Activated T-helper 1 cell treated with Interleukin-2 at 50 U/mL for 16 hours (primary cell): ENCODE measurements around the gene GPR146.
"Not testable (repeated sequence)": the region's sequence is repeated elsewhere in the genome, so short reads cannot be mapped to it uniquely, and the experiment has no call there.

Experiments
- DNase-seq: peaks from one replicate; pipeline ENCODE4 v3.0.0-alpha.2; 2020; ENCODE audit warnings: low read depth

The GPR146 gene, protein sequence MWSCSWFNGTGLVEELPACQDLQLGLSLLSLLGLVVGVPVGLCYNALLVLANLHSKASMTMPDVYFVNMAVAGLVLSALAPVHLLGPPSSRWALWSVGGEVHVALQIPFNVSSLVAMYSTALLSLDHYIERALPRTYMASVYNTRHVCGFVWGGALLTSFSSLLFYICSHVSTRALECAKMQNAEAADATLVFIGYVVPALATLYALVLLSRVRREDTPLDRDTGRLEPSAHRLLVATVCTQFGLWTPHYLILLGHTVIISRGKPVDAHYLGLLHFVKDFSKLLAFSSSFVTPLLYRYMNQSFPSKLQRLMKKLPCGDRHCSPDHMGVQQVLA

DNA sequence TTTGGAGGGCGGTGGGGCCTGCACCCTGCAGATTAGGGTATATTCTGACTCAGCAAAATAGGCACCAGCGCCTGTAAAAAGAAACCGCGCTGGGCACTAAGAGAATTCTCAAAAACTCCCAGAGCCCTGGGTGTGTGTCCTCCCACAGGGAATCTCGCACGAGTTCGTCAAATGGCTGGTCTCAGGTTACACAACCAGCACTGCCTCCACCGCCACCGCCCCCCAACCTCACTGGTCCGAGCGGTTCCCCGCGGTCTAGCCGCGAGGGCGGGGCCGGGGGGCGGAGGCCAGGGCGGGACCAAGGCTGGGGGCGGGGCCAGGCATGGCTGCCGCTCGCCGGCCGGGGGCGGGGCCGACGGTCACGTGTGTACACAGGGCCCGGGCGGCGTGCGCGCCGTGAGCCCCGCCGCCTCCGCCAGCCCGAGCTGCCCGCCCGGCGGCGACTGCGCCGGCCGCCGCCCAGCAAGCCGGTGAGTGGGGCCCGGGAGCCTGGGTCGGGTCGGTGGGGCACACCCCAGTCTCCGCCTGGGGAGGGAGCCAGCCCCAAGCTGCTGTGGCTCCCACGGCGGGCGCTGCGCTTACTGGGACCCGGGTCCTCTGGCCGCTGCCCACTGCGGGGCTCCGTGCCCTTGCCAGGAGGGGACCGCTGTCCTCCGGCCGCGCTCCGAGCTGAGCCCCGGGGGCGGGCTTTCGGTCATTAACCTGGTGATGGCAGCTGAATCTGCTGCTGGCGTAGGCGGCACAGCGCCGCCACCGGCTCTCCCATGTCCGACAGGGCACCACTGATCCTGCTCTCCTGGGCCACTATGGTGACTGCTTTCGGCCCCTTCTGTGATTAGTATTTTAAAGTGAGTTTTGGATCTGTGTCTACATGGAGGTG is at the start of gene GPR146:
GPR146 (plus strand) TSS at position 358 of the 880 bp plus-strand sequence. CDS start 12,970 bp downstream, outside the sequence.
- DNase-seq = peak; percentile 89

DNA sequence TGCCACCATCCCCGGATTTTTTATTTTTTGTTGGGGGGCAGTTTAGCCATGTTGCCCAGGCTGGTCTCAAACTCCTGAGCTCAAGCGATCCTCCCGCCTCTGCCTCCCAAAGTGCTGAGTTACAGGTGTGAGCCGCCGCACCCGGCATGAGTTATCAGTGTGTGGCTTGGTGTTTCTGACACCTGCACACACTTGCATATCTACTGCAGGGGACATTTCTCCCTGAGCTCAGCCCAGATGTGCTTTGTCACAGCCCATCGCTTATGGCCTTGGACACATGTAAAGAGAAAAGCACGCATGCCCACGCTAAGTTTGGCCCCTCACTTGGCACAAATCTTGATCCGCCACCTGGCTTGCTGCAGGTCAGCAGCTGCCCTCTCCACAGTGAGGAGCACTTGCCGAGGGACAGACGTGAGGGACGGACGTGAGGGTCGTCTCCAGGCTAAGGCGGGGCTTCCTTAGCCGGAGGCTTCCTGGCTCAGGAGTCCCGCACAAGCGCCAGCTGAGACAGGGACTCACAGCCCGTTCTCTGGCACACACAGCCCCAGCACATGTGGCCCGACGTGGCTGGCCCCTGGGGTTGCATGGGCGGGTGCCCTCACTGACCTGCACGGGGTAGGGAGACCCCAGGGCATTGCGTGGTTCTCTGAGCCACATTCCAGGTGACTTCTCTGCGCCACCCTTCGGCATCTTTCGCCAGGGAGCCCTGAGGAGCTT is 49.6 kb upstream of the GPR146 start:
- DNase-seq = no peak

DNA sequence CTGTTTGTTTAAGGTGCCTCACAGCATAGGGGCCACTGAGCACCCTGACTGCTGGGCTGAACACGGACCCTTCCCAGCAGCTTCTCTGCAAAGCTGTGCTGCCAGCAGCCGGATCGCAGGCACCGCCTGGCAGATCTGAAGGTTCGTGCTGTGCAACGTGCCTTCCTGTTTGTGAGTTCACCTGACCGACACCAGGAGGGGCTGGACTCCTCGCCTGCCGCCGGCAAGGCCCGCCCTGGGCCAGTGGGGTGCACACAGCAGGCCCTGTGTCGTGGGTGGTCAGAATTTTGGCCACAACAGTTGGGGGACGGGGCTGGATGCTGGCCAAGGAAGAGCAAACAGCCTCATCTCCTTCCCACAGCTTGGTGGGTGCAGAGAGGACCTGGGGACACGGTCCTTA is 48.8 kb upstream of the GPR146 start:
- no peak for DNase-seq

DNA sequence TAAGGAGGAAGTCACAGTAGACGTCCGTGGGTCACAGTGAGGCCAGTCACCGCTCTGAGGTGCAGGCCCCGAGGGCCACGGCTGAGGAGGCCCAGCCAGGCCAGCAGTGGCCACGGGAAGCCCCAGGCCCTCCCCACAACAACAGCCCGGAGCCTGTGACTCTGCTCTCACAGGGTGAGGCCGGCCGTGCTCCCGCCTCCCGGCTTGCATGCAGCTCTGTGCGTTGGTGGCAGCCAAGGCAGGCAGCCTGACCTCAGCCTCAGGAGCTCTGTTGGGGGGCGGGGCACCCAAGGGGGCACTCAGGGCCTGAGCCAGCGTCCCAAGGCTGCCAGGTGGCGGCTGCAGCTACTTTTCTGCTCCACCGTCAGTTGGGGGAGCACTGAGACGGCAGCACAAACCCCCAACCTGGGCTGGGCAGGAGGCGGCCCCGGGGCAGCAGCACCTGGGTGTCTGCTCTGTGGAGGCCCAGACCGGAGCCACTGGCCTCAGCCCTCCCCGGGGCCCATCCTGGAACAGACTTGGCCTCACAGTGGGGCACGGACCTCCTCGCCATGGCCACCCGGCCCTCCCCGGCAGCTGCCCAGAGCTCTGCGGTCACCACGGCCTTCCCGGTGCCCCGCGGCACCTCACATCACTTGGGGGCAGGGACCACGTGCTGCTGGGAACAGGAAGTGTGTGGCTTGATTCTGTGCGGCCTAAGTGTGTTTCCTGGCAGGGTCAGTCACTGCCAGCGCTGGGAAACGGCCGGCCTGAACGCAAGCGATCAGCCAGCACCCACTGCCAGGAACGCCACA is 48.1 kb upstream of the GPR146 start:
- DNase-seq = no peak

DNA sequence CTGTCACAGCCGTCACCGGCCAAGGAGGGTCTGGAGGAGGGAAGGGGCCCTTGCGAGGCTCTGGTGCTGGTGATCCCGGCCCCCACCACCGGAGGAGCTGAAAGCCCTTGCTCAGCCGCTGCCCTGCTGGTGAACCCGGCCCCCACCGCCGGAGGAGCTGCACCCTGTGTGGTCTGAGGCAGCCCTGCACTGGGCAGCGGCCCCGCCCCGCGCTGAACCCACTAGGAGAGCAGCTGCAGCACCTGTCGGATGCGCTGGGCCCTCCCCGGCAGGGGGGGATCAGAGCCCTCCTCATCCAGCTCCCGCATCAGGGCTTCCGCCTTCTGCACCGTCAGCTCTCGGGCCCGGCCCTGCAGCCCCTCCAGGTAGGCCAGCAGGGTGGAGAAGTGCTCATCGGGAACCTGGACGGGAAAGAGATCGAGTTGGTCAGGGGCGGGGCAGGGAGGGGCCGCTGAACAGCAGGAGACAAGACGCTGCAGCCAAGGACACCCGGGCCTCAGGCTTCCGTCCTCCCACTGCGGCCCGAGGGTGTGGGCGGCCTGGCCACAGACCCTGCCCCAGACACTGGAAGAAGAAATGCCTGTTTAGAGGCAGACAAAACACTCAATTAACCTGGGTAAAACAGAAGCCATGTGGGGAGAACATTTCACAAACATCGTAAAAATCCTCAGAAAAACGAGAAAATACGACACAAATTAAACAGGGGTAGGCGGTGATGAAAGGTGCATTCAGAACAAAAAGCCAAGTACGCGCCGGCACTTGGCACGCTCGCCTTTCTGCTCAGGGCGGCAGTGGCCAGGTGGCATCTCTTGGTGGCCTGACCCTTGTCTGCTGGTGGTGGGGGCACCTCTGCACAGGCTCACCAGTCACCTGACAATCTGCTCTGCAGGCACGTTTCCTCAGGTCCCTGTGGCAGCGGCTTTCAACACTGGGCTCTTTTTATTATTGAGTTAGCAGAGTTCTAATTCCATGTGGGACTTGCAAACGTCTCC is 46.6 kb upstream of the GPR146 start:
- DNase-seq = no peak

DNA sequence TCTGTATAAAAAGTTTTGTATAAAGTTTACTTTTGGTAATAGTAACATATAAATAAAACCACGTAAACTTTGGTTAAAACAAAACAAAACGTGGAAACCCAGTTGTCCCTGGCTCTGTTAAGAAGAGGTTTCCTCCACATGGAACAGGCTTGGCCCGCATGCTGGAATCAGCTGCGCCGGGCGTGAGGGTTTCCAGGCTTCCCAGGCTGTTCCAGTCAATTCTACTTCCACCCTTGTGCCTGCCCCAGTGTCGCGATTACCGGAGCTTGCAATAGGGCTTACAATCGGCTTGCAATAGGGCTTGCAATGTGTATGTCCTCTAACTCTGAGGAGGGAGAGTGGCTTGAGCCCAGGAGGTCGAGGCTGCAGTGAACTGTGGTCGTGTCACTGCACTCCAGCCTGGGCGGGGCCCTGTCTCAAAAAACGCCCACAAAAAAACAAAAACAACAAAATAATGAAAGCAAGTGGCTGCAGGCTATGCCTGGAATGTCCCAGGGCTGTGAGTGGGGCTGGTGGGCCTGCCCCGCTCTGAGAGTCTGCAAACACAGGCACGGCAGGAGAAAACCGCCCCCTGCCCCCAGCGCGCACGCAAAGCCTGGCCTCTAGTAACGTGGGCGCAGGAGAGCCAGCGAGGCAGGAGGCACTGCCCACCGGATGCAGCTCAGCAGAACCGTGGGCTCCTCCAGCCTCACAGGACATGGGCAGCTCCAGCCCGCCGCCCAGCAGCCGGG is 45.0 kb upstream of the GPR146 start:
- DNase-seq = no peak

DNA sequence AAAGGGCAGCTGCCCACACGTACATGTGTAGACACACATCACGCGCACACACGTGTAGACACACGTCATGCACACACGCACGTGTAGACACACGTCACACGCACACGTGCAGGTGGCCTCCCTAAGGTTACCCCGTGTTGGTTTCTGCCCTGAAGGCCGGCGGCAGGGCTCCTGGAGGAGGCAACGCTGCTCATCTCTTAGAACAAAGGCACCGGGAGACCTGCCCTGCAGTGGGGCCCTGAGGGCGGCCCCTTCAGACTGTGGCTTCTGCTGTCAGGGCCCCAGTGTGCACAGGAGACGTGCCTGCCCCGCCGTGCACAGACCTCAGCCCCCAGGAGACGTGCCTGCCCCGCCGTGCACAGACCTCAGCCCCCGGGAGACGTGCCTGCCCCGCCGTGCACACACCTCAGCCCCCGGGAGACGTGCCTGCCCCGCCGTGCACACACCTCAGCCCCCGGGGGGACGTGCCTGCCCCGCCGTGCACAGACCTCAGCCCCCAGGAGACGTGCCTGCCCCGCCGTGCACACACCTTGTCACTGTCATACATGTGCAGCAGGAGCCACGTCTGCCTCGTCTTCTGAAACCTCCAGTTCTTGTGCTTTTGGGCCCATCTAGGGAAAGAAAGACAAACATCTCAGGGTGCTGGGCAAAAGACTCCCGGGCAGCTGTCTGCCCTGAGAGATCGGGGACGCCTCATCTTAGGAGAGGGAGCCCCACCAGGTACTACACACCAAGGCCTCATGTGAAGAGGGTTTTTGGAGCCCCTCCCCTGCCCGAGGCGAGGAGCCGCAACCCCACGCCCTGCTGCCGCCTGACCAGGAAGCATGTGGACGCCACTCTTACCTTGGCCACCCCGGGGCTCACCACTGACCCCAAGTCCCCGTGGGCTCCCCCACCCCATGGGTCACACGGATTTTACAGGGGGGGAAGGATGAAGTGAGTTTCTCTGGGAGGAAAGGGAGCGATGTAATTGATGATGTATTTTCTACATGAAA is 44.1 kb upstream of the GPR146 start:
- no peak for DNase-seq

DNA sequence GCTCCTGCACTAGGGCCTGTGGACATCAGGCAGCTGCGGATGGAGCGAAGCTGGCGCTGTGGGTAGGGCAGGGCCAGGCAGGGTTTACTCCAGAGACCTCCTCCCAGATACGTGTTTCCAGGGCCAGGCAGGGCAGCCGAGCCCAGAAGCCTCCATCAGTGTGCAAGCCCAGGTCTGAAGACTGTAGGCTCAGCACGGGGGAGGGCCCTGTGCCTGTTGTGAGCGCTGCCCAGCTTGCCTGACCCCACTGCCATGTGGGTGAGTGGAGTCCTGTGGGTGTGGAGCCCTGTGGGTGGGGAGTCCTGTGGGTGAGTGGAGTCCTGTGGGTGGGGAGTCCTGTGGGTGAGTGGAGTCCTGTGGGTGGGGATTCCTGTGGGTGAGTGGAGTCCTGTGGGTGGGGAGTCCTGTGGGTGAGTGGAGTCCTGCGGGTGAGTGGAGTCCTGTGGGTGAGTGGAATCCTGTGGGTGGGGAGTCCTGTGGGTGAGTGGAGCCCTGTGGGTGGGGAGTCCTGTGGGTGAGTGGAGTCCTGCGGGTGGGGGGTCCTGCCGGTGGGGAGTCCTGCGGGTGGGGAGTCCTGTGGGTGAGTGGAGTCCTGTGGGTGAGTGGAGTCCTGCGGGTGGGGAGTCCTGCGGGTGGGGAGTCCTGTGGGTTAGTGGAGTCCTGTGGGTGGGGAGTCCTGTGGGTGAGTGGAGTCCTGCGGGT is 43.1 kb upstream of the GPR146 start:
- DNase-seq = not testable (repeated sequence)

DNA sequence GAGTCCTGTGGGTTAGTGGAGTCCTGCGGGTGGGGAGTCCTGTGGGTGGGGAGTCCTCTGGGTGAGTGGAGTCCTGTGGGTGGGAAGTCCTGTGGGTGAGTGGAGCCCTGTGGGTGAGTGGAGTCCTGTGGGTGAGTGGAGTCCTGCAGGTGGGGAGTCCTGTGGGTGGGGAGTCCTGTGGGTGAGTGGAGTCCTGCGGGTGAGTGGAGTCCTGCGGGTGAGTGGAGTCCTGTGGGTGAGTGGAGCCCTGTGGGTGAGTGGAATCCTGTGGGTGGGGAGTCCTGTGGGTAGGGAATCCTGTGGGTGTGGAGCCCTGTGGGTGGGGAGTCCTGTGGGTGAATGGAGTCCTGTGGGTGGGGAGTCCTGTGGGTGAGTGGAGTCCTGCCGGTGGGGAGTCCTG is 42.3 kb upstream of the GPR146 start:
- not testable (repeated sequence) for DNase-seq

DNA sequence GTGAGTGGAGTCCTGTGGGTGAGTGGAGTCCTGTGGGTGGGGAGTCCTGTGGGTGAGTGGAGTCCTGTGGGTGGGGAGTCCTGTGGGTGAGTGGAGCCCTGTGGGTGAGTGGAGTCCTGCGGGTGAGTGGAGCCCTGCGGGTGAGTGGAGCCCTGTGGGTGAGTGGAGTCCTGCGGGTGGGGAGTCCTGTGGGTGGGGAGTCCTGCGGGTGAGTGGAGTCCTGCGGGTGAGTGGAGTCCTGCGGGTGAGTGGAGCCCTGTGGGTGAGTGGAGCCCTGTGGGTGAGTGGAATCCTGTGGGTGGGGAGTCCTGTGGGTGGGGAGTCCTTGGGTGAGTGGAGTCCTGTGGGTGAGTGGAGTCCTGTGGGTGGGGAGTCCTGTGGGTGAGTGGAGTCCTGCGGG is 41.9 kb upstream of the GPR146 start:
- not testable (repeated sequence) for DNase-seq

DNA sequence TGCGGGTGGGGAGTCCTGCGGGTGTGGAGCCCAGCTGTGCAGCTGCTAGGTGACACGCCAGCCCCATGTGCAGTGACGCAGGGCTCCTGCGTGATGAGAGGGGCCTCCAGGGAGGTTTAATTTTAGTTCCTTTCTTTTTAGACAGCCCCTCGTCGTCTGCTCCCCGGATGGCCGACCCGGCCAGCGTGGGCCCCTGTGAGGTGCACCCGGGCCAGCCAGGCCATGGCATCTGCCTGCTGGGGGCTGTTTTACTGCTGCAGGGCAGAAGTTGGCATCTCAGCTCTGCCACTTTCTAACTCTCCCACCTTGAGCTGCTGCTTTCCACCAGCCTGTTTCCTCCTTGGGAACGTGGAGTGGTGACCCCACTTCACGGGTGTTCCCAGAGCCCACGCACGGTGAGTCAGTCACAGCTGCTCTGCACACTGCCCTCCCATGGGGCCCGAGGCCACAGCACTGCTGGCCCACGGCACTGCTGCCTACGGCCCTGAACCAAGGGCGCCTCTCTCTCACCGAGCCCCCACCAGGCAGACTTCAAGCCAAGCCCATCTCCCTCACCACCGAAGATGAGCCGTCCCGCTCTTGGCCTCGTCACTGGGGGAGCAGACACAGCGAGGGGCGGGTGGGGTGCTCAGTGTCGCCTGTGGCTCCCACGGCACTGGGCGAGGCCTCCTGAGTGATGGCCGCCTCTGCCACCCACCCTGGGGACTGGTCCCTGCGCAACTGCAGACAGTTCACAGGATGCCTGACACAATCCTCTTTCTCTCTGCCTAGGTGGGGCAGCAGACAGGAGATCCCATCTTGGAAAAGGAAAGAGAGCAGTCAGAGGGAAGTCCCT is 40.1 kb upstream of the GPR146 start:
- no peak for DNase-seq

DNA sequence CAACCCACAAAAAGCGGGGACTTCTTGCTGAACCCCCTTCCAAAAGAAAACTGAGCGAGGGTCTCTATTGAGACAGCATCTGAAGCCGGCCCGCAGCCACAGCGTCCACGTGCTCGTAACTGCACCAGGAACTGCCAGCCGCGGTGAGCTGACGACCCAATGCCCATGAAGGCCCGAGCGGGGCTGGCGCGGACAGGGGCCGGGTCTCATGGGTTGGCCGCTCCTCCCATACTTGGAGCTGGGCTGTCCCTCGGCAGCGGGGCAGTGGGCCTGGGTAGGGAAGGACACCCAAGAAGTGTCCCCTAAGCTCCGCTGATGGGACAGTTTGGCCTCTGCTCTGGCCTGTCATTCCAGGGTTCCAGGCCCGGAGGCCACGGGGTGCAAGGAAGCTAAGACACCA is 39.0 kb upstream of the GPR146 start:
- DNase-seq = no peak

DNA sequence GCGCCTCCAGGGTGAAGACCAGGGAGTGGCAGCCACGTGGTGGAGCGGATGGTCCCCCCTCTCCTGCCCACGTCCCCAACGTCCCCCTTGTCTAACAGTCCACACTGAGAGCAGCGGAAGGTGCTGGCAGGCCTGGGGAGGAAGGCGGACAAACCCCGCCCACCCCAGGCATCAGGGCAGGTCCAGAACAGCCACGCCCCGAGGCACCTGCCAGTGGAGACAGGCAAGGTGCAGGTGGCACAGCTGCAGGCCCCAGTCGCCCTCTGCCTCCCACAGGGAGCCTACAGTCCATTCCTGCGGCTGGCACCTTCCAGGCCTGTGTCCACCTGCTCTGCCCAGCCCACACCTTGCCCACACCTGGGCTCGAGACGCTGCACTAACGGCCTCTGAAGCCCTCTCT is 36.4 kb upstream of the GPR146 start:
- DNase-seq = no peak

DNA sequence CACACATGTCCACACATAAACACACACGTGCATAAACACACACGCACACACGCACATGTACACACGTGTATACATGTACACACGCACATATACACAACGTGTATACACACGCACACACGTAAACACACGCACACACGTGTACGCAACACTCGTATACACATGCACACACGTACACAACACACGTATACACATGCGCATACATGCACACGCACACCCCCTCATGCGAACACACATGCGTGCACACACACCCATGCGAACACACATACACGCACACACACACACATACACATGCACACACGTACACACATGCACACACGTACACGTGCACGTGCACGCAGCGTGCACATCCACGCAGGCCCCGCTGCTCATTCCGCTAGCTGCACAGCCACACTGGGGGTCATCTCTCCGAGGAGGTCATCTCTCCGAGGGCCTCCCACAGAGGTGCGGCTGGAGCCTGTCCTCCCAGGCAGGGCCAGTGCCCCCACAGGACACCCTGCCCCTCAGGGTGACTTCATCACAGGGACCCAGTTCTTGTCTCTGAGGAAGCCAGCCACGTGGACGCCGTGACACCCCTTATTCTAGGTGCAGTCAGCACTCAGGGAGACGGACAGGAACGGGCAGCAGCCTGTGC is 35.5 kb upstream of the GPR146 start:
- no peak for DNase-seq

DNA sequence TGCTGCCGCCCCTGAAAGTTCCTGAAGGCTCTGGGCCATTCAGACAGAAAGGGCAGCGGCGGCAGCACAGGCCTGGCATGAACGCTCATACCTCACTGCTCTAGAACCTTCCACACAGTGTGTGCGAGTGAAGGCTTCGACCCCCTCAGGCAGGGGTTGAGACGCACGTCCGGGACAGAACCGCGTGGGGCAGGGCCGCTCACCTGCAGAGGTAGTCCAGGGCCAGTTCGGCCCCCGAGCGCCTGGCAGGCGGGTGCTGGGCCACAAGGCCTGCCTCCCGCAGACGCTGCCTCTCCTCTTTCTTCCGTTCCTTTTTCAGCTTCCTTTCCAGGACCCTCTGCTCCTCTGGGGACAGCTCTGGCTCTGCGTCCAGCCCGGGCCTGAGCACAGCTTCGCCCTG is 34.6 kb upstream of the GPR146 start:
- DNase-seq = no peak

DNA sequence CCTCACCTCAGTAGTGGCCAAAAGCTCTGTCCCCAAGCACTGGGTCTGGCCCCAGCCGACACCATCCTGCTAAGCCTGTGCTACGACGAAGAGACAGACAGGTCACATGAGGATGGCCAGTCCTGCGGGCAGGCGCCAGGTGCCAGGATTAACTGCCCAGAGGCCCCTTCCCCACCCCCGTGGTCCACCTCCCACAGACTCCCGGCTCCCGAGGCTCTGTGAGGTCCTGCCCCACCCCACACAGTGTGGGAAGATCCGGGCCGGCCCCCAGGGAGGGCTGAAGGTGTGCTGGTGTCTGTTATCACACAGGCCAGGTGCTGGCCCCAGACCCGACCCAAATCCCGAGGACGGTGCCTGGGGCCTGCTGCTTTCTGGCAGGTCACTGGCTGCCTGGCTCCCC is 34.1 kb upstream of the GPR146 start:
- DNase-seq = no peak
